Activated naive CD8-positive, alpha-beta T cell treated with anti-CD3 and anti-CD28 coated beads, Interleukin-2, amount 50 U/mL, for 24 hours (primary cell): ENCODE data around the gene UBXN11.

Experiments
- ATAC-seq: fragments of 150-1000 bp; cut with Tn5 transposase; one replicate; pipeline ENCODE4 v1.10.0; 2021
- DNase-seq: peaks from one replicate; pipeline ENCODE4 v3.0.0; 2021
- H3K27ac Mint-ChIP-seq: one replicate; pipeline ENCODE4 v1.8.0; 2021; ENCODE audit warnings: mild to moderate bottlenecking, mixed read lengths
- H3K27me3 Mint-ChIP-seq: one replicate; pipeline ENCODE4 v1.8.0; 2021; ENCODE audit warnings: mixed read lengths
- H3K36me3 Mint-ChIP-seq: one replicate; pipeline ENCODE4 v1.8.0; 2021; ENCODE audit warnings: low read depth, mixed read lengths
- H3K4me1 Mint-ChIP-seq: one replicate; pipeline ENCODE4 v1.8.0; 2021; ENCODE audit warnings: mixed read lengths
- H3K4me3 Mint-ChIP-seq: one replicate; pipeline ENCODE4 v1.8.0; 2021; ENCODE audit warnings: mild to moderate bottlenecking, moderate library complexity, mixed read lengths
- H3K9me3 Mint-ChIP-seq: one replicate; pipeline ENCODE4 v1.8.0; 2021; ENCODE audit warnings: mixed read lengths

UBXN11 gene

GRCh38 chr1:26280333-26281042 is 25.9 kb downstream of the UBXN11 start:
- H3K4me3 Mint-ChIP-seq = peak overlapping the region; percentile 87
- ATAC-seq (no peak), DNase-seq (peak; percentile 39)
- H3K9me3 Mint-ChIP-seq = no peaks in the 10 kb centered on the region
- H3K36me3 Mint-ChIP-seq = peaks cover 63% of the 10 kb centered on the region
- H3K27ac Mint-ChIP-seq = peak overlapping the region; percentile 91
- H3K27me3 Mint-ChIP-seq = no peaks in the 10 kb centered on the region
- peaks cover 90% of the 10 kb centered on the region for H3K4me1 Mint-ChIP-seq

GRCh38 chr1:26279456-26280332 is 26.7 kb downstream of the UBXN11 start, which contains the start of gene SH3BGRL3:
TSS of gene SH3BGRL3 (plus strand) at chr1:26280086. CDS start at chr1:26280156, 70 bp downstream.
- Mint-ChIP-seq H3K27ac (peak within 1 kb of the TSS; percentile 96), H3K4me1 (peaks cover 90% of the 10 kb centered on the region), H3K36me3 (peaks cover 59% of the 10 kb centered on the region), H3K27me3 (no peaks in the 10 kb centered on the region), H3K9me3 (no peaks in the 10 kb centered on the region), H3K4me3 (peak within 1 kb of the TSS; percentile 87)
- peak; percentile 40 for ATAC-seq
- peak; percentile 89 for DNase-seq

DNA sequence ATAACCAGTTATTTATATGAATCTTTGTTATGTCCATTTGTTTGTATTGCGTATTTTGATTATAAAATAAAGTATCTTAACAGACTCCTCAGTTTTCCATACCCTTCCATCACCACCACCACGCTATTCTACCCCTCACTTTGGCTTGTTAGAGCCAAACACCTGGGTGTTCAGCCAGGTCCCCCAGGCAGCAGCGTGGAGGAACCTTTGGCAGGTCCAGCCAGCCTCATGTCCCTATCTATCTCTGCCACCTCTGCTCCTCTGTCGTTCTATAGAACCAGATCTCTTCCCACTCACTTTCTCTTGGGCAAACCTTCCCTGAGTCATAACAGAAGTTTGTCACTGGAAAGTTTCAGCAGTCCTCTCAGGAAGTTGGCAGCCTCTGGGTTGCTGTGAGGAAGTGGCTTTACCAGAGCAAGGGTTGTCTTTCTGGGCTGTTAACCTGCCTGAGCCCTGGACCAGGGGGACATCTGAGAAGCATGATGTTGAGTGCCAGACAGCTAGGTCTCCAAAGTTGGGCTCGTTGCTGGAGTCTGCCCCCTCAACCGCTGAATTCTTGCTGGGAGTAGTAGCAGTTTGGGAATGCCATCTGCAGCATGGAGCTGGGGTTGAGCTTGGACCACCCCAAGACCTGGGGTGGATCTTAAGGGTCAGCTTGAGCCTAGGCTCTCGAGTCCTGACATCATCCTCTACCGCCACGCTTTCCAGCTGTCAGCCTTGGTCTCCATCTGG is 27.5 kb downstream of the UBXN11 start:
- ATAC-seq = peak; percentile 31

DNA sequence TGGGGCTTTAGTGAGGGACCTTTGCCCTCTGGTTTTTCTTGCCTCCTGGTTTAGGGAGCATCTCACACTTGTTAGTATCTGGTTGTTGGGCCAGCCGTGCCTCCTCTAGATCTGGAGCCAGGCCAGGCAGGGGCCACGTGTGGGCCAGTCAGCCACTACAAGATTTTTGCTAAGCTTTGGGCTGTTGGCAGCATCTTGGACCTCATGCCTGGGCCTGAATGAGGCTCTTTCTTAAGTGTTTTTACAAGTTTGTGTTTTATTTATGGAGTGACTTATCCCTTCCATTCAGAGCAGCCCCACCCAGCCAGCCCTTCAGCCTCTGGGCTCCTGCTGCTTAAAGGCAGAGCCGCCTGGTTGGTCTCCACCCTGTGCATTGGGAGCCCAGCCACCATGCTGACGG is 28.1 kb downstream of the UBXN11 start:
- H3K27ac Mint-ChIP-seq = peak overlapping the region; percentile 96
- DNase-seq (peak; percentile 30), ATAC-seq (no peak)
- peaks cover 82% of the 10 kb centered on the region for H3K4me1 Mint-ChIP-seq
- peak overlapping the region; percentile 87 for H3K4me3 Mint-ChIP-seq
- H3K9me3 Mint-ChIP-seq = no peaks in the 10 kb centered on the region
- H3K27me3 Mint-ChIP-seq = no peaks in the 10 kb centered on the region
- peaks cover 57% of the 10 kb centered on the region for H3K36me3 Mint-ChIP-seq

More for the DNA sequence above, 27.5 kb downstream of the UBXN11 start:
- peaks cover 88% of the 10 kb centered on the region for H3K4me1 Mint-ChIP-seq
- peaks cover 60% of the 10 kb centered on the region for H3K36me3 Mint-ChIP-seq
- peak; percentile 61 for DNase-seq
- H3K4me3 Mint-ChIP-seq = peak overlapping the region; percentile 87
- H3K27me3 Mint-ChIP-seq = no peaks in the 10 kb centered on the region
- no peaks in the 10 kb centered on the region for H3K9me3 Mint-ChIP-seq
- H3K27ac Mint-ChIP-seq = peak overlapping the region; percentile 96

- Mint-ChIP-seq H3K27me3 (no peaks in the 10 kb centered on the region), H3K4me1 (peaks cover 76% of the 10 kb centered on the region), H3K36me3 (peaks cover 54% of the 10 kb centered on the region), H3K4me3 (peak overlapping the region; percentile 87), H3K9me3 (no peaks in the 10 kb centered on the region), H3K27ac (peak overlapping the region; percentile 96)
- DNase-seq (no peak), ATAC-seq (no peak)
These were observed 28.7 kb downstream of the UBXN11 start for GRCh38 chr1:26277719-26278118.

DNA sequence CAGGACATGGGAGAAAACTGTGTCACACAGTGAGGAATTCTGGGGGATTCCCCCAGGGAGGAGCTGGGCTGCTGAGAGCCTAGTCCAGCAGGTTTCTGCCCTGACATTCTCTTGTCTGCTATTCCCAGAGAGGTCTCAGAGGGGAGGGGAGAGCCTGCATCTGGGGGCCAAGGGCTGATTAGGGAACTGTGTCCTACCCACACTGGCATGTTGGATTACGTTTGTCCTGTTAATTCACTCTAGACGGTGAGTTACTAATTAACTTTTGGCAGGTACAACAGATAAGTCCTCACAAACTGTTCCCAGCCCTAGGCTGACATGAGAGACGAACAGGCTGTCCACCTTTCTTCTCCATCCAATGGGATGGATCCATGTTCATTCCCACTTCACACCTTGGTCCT is 29.2 kb downstream of the UBXN11 start:
- DNase-seq (no peak), ATAC-seq (no peak)
- no peaks in the 10 kb centered on the region for H3K9me3 Mint-ChIP-seq
- H3K27me3 Mint-ChIP-seq = no peaks in the 10 kb centered on the region
- peak overlapping the region; percentile 96 for H3K27ac Mint-ChIP-seq
- H3K4me1 Mint-ChIP-seq = peaks cover 72% of the 10 kb centered on the region
- H3K36me3 Mint-ChIP-seq = peaks cover 52% of the 10 kb centered on the region
- peak overlapping the region; percentile 19 for H3K4me3 Mint-ChIP-seq

DNA sequence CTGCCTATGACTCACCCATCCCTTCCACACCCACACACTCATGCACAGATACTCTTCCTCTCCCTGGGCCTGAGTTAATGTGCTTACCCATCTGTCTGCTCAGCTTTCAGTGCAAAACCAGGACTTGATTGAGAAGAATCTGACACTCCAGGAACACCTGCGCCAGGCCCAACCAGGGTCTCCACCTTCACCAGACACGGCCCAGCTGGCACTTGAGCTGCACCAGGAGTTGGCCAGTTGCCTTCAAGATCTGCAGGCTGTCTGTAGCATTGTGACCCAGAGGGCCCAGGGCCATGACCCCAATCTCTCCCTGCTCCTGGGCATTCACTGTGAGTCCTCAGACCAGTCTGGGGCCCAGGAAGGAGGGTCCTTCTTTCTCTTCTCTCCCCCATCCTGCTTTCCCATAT is 30.0 kb downstream of the UBXN11 start:
- Mint-ChIP-seq H3K4me1 (peaks cover 64% of the 10 kb centered on the region), H3K36me3 (peaks cover 53% of the 10 kb centered on the region), H3K4me3 (peak overlapping the region; percentile 19), H3K9me3 (no peaks in the 10 kb centered on the region), H3K27me3 (no peaks in the 10 kb centered on the region), H3K27ac (peak overlapping the region; percentile 96)
- ATAC-seq (no peak), DNase-seq (no peak)

DNA sequence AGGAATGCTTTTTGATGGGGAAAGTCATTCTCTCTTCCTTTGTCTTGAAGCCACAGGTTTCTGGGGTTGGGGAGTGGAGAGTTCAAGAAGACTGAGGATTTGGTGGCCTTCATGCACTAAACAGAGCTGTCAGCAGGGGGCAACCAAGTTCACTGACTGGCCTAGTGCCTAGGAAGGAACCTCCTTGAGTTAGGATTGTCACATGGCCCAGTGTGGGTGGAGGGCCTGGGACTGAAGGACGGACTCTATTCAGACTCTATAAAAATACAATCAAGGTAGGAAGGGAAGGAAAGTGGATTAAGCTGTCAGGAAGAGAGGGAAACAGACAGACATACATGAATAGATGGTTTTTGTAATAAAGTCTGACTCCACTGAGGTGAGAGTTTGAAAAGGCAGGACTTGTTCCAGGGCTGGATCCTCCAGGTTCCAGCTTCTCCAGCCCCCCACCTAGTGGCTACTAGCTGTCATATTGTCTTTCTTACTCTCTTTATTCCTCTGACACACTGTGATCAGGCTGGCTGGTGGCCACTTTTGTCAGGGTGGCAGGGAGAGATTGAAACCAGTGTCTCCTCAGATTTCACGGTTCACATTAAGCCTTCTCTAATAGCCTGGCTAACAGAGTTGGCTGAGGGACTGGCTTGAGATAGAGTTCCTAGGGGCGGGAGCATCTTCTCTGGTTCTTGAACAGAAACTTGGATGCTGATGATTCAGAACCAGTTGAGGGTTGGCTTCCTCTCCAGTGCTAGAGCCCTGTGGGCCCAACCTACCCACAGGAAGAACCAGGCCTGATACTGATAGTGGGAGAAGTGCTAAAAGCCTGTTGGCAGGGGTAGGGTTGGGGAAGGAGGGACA is 30.6 kb downstream of the UBXN11 start:
- no peaks in the 10 kb centered on the region for H3K27me3 Mint-ChIP-seq
- peaks cover 58% of the 10 kb centered on the region for H3K4me1 Mint-ChIP-seq
- ATAC-seq (peak; percentile 74), DNase-seq (peak; percentile 83)
- H3K4me3 Mint-ChIP-seq = peak overlapping the region; percentile 67
- no peaks in the 10 kb centered on the region for H3K9me3 Mint-ChIP-seq
- H3K36me3 Mint-ChIP-seq = peaks cover 50% of the 10 kb centered on the region
- H3K27ac Mint-ChIP-seq = peak overlapping the region; percentile 96

GRCh38 chr1:26274801-26275425 is 31.5 kb downstream of the UBXN11 start:
- Mint-ChIP-seq H3K9me3 (no peaks in the 10 kb centered on the region), H3K27me3 (no peaks in the 10 kb centered on the region), H3K27ac (peak overlapping the region; percentile 96), H3K36me3 (peaks cover 54% of the 10 kb centered on the region), H3K4me3 (no peak overlapping the region), H3K4me1 (peaks cover 56% of the 10 kb centered on the region)
- DNase-seq (peak; percentile 23), ATAC-seq (peak; percentile 6)

DNA sequence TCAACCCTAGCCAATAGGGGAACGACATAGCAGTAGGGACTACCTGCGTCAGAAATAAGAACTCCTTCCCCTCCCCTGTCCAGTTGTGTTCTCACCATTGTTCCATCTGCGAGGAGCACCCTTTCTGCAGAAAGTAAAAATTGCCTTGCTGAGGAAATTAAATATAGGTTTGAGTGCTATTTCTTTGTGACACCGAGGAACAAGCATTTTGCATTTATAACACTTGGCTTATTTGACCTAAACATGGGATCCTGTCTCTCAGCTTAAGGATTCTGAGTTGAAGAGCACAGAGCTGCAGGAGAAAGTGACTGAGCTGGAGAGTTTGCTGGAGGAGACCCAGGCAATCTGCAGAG is 37.3 kb downstream of the UBXN11 start:
- no peaks in the 10 kb centered on the region for H3K27me3 Mint-ChIP-seq
- H3K27ac Mint-ChIP-seq = no peak overlapping the region
- peaks cover 66% of the 10 kb centered on the region for H3K36me3 Mint-ChIP-seq
- no peak overlapping the region for H3K4me3 Mint-ChIP-seq
- DNase-seq (no peak), ATAC-seq (no peak)
- peaks cover 8% of the 10 kb centered on the region for H3K9me3 Mint-ChIP-seq
- H3K4me1 Mint-ChIP-seq = peaks cover 13% of the 10 kb centered on the region

GRCh38 chr1:26268290-26269197 is 37.9 kb downstream of the UBXN11 start:
- H3K4me1 Mint-ChIP-seq = peaks cover 14% of the 10 kb centered on the region
- no peak for DNase-seq
- ATAC-seq = no peak
- H3K27me3 Mint-ChIP-seq = no peaks in the 10 kb centered on the region
- no peak overlapping the region for H3K4me3 Mint-ChIP-seq
- H3K27ac Mint-ChIP-seq = no peak overlapping the region
- H3K36me3 Mint-ChIP-seq = peaks cover 69% of the 10 kb centered on the region
- peaks cover 8% of the 10 kb centered on the region for H3K9me3 Mint-ChIP-seq

DNA sequence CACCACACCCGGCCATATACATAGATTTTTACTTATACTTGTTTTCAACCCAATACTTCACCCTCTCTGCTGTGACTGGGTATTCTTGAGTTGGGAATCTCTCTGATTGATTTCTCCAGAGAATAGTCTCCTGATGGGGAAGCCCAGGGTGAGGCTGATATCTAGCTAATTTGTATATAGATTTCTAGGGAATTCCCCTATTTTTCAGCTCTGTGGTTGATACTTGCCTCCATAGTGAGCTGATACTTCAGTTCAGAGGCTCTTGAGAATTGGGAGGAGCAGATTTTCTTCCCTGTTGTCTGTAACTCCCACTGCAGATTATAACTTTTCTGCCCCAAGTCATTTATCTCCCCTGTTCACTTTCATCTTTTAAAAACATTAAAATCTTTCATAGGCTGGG is 41.0 kb downstream of the UBXN11 start:
- Mint-ChIP-seq H3K36me3 (peaks cover 75% of the 10 kb centered on the region), H3K27ac (no peak overlapping the region), H3K4me3 (no peak overlapping the region), H3K9me3 (peaks cover 8% of the 10 kb centered on the region), H3K27me3 (no peaks in the 10 kb centered on the region), H3K4me1 (peaks cover 15% of the 10 kb centered on the region)
- ATAC-seq (peak; percentile 78), DNase-seq (no peak)

- H3K27ac Mint-ChIP-seq = peak overlapping the region; percentile 23
- no peaks in the 10 kb centered on the region for H3K27me3 Mint-ChIP-seq
- no peak overlapping the region for H3K4me3 Mint-ChIP-seq
- H3K9me3 Mint-ChIP-seq = no peaks in the 10 kb centered on the region
- DNase-seq (no peak), ATAC-seq (no peak)
- peaks cover 15% of the 10 kb centered on the region for H3K4me1 Mint-ChIP-seq
- H3K36me3 Mint-ChIP-seq = peaks cover 68% of the 10 kb centered on the region
These were observed 43.2 kb downstream of the UBXN11 start for GRCh38 chr1:26263212-26263611.
